C4-2B (cell line): ENCODE data around the gene PTPRD.

ENCODE experiments used
- H3K27ac ChIP-seq: fragments of 450-650 bp; 2 replicates; pipeline ENCODE4 v1.5.1; 2017
- ZFX ChIP-seq: fragments of 450-650 bp; IDR thresholded peaks from 2 replicates; pipeline ENCODE4 v1.6.1; 2017
- TF ChIP-seq, protein P1 (sequence below): fragments of 450-650 bp; conservative IDR thresholded peaks from 2 replicates; pipeline ENCODE4 v1.5.1; 2017; ENCODE audit warnings: mild to moderate bottlenecking

PTPRD gene

DNA sequence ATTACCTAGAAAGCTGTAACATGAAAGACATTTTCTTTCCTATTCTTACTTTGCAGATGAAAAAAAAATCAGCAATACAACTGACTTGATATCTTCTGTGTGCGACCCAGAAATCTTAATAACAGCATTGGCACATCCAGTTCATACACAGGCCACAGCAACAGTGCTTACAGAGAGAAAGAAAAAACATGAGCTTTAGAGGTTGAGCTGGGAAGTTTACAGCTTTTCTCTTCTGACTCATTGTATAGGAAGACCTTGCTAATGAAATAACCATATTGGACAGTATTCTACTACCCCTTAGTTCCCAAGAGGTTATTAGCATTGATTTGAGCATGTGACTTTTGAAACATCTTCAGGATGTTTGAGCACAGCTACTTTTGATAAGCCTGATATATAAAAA is 1779.8 kb downstream of the PTPRD start:
- no peak for TF ChIP-seq ZFX
- TF ChIP-seq, protein P1, sequence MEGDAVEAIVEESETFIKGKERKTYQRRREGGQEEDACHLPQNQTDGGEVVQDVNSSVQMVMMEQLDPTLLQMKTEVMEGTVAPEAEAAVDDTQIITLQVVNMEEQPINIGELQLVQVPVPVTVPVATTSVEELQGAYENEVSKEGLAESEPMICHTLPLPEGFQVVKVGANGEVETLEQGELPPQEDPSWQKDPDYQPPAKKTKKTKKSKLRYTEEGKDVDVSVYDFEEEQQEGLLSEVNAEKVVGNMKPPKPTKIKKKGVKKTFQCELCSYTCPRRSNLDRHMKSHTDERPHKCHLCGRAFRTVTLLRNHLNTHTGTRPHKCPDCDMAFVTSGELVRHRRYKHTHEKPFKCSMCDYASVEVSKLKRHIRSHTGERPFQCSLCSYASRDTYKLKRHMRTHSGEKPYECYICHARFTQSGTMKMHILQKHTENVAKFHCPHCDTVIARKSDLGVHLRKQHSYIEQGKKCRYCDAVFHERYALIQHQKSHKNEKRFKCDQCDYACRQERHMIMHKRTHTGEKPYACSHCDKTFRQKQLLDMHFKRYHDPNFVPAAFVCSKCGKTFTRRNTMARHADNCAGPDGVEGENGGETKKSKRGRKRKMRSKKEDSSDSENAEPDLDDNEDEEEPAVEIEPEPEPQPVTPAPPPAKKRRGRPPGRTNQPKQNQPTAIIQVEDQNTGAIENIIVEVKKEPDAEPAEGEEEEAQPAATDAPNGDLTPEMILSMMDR: no peak
- H3K27ac ChIP-seq: no peak overlapping the region

DNA sequence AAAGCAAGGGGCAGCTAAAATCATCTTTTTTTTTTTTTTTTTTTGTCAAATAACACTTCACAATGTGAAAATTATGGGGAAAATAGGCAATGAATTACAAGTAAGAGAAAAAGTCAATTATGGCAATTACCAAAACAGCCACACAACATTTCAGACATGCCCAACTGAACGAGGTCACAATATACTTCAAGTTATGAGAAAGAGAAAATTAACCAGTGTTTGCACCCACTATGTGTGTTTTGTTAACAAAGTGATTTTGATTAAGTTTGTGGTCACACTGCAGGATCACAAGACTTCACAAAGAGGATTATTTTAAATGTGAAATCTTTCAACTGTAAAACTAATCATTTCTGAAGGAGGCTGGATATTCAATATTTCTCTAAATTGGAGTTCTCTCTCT is 1780.4 kb downstream of the PTPRD start:
- TF ChIP-seq ZFX: no peak
- TF ChIP-seq, protein P1: no peak
- H3K27ac ChIP-seq: no peak overlapping the region

DNA sequence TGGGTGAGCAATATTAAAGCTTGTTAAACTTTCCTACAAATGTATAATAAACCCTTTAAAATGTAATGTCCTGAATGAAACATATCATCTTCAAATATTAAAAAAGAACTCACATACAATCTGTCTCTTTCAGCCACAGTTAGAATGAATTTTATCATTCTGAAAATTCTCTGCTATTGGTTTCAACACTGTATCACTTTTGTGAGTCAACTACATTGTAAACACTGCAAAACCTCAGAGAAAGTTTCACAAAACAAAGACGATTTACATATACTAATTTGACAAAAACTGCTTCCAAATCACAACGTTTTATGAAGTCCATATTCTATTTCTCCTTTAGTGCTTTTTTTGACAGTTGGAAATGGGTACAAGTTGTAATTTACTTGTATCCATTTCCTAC is 1781.2 kb downstream of the PTPRD start:
- no peak for TF ChIP-seq ZFX
- TF ChIP-seq, protein P1: no peak
- H3K27ac ChIP-seq: no peak overlapping the region

DNA sequence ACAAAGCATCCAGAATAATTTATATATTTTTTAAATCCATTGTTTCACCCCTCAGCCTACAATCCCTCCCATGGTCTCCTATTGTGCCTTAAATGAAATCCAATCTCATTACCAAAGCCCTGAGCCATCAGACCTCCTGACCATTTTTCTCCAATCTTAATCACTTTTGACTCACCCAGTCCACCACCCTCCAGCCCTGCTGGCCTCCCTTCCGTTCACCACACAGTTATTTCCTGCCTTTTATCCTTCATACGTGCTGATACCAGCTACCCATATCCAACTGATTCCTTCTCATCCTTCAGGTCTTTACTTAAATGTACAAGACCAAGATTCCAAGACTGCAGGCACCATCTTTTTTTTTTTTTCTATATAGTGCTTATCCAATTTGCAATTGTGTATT is 1786.5 kb downstream of the PTPRD start:
- TF ChIP-seq, protein P1: no peak
- no peak for TF ChIP-seq ZFX

DNA sequence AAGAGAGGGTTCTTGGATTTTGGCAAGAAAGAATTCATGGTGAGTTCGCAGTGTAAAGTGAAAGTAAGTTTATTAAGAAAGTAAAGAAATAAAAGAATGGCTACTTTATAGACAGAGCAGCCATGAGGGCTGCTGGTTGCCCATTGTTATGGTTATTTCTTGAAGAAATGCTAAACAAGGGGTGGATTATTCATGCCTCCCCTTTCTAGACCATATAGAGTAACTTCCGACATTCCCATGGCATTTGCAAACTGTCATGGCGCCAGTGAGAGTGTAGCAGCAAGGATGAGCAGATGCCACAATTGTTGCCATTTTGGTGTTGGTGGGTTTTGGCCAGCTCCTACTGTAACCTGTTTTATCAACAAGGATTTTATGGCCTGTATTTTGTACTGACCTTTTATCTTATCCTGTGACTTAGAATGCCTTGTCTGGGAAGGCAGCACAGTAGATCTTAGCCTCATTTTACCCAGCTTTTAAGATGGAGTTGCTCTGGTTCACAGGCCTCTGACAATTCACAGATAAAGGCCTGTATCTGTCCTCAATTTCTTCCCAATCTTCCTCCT is 1787.1 kb downstream of the PTPRD start:
- no peak overlapping the region for H3K27ac ChIP-seq
- no peak for TF ChIP-seq ZFX
- TF ChIP-seq, protein P1: no peak

More for the DNA sequence above, 1786.5 kb downstream of the PTPRD start:
- H3K27ac ChIP-seq: no peak overlapping the region

DNA sequence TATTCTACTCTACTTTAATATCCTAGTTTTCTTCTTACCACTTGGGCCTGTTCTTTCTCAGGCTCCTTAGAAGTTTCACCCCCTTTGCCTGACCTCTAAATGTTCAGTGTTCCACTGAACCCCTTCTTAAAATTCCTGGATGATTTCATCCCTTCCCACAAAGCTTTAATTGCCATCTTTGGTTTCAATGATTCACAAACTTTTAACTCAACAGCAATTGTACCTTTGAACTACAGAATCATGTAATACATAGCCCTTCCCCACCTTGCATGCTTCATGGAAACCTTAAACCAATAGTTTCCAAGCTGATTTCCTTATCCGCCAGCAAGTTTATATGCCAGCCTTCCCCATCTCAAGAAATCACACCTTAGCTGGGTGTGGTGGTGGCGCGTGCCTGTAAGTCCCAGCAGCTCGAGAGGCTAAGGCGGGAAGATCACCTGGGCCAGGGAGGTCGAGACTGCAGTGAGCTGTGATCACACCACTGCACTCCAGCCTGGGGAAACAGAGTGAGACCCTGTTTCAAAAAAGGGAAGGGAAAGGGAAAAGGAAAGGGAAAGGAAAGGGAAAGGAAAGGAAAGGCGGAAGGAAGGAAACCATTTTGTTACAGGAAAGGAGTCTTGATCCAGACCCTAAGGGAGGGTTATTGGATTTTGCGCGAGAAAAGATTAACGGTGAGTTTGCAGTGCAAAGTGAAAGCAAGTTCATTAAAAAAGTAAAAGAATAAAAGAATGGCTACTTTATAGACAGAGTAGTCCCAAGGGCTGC is 1789.5 kb downstream of the PTPRD start:
- TF ChIP-seq, protein P1: no peak
- no peak for TF ChIP-seq ZFX
- no peak overlapping the region for H3K27ac ChIP-seq

DNA sequence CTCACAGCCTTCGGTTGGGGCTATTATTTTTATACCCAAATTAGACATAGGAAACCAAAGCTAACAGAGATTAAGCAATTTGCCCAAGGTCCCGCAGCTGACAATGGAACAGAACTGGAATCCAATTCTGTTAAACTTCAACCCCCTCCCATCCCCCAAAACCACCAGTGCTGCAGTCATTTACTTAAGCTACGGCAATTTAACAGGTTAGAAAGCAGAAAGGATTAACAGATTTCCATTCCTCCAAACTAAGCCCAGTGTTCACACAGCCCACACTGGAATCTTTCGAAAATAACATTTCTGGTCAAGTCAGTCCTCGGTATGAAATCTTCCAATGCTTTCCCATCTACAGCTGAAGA is 1790.2 kb downstream of the PTPRD start:
- no peak overlapping the region for H3K27ac ChIP-seq
- TF ChIP-seq, protein P1: no peak
